GM12801 (cell line): ENCODE results near the gene FNIP1.

Experiments
- CTCF ChIP-seq: IDR thresholded peaks from one replicate; pipeline ENCODE4 v1.5.1; 2011; ENCODE audit warnings: control low read depth; ENCODE audit not compliant: insufficient read length; ENCODE audit errors: extremely low read depth

Gene FNIP1

DNA sequence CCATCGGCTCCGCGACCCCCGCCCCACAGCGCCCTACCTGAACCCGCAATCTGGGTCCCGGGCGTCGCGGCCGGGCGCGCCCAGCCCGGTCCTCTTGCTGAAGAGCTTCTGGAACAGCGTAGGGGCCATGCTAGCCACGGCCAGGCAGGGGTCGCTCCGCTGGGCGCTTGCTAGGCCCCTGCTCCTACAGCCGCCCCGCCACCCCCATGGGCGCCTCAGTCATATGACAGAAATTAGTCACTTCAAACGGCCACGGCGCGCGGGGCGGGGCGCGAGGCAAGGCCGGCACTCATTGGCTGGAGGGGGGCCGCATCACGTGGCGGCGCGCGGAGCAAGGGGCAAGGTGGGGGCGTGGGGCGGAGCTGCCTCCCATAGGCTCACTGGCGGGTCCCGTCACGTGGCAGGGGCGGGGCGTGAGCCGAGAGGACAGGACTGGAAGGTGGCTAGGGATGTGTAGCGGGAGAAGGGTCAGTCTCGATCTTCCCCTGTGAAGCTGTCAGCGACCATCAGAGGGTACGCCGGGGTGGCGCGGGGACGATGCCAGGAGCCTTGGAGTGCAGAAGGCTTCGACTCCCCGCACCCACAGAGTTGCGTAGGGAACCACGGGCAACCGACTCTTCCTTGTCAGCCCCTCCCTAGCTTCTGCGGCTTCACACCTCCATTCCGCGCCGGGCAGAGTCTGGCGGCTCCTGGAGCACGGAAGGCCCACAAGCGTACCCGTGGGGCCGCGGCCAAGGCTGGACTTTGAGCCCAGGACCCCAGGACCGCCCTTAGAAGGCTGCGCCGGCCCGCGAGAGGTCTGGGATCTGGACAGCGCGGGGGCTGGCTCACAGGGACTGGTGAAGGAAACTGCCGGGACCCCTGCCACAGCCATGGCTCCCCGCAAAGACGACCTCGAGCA lies at the start of gene FNIP1:
TSS of gene FNIP1 (minus strand) at position 225 of the 901 bp plus-strand sequence. CDS start at position 129, 96 bp downstream.
- no peak for TF ChIP-seq CTCF

GRCh38 chr5:131846536-131846935 lies 49.7 kb upstream of the FNIP1 start:
- TF ChIP-seq CTCF, result no peak

GRCh38 chr5:131845828-131846227 lies 49.0 kb upstream of the FNIP1 start:
- TF ChIP-seq CTCF, result no peak

DNA sequence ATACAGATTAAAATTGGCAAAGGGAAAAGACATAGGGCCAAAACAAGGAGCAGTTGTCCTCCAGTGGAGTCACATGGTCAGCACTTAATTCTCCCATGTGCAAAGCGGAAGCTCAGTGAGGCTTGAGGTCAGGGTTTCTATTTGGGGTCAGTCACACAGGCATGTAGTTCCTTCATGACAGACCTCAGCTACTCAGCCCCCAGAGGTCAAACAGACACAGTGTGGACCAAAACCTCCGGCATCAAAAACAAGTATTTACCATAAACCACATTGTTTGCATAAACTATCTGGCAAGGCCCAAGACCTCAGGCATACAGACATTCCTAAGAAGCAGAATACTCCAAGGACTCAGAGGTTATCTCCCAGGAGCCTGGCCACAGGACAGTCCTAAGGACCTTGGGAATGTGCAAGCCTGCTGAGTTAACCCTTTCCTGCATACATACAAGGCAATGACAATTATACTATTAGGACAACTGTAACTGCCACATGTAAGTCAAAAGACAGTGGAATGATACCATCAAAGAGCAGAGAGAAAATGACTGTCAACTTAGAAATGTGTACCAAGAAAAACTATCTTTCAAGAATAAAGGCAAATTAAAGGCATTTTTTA lies 28.7 kb upstream of the FNIP1 start:
- no peak for TF ChIP-seq CTCF

DNA sequence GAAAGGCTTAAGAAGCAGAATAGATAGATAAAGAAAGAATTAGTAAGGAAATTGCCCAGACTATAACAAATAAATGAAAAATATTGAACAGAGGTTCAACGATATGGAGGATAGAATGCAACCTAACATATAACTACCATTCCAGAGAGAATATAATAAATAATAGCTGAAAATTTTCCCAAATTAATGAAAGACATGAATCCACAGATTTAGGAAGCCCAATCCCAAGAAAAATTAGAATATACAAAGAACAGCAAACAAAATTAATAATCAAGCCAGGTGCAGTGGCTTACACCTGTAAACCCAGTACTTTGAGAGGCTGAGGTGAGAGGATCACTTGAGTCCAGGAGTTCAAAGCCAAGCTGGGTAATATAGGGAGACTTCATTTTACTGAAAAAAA lies 27.8 kb upstream of the FNIP1 start:
- no peak for TF ChIP-seq CTCF

DNA sequence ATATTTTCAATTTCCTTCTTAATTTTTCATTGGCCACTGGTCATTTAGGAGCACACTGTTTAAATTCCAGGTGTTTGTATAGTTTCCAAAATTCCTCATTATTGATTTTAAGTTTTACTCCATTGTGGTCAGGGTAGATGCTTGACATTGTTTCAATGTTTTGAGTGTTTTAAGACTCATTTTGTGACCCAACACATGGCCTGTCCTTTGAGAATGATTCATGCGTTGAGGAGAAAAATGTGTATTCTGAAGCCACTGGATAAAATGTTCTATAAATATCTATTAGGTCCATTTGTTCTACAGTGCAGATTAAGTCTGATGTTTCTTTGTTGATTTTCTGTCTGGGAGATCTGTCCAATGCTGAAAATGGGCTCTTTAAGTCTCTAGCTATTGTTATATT lies 24.4 kb upstream of the FNIP1 start:
- TF ChIP-seq CTCF, result no peak

- TF ChIP-seq CTCF, result no peak
Observed at GRCh38 chr5:131818001-131818724, 21.3 kb upstream of the FNIP1 start.
